CD4-positive, CD25-positive, alpha-beta regulatory T cell (primary cell): ENCODE results near the gene TMED6. TPM values are rescaled to one million over a fixed set of nuclear protein-coding genes. Genes with fewer than 3 reads are reported as not detected.

Experiments
- polyA plus RNA-seq, 4 donors: library from polyadenylated mRNA; unstranded; fragments of 300-500 nt; fragmentation: Illumina TruSeq; gene quantifications; one replicate each; pipeline ENCODE4 v1.2.3, GENCODE V29; 2021
- total RNA-seq: library from RNA; stranded (reverse); gene quantifications from one replicate; pipeline ENCODE4 v1.2.3, GENCODE V29; 2022

Gene TMED6
- total and polyA plus RNA-seq, 5 donors from 2014 or later: 0.20 to 1.8 (median 0.26) TPM; not detected in 2

Other genes with a start within 250 kb of the TMED6 start
- 3.0 TPM for gene HAS3, start 246.1 kb downstream of the TMED6 start, total RNA-seq
- gene HAS3, start 246.1 kb downstream of the TMED6 start, polyA plus RNA-seq: under 1 TPM in 3 of 4 donors, not detected in 1; 0.07 to 0.36 (median 0.09) TPM
- 79.4 TPM for gene CHTF8, start 219.2 kb downstream of the TMED6 start, total RNA-seq
- 100 to 1,000 TPM; 210 to 227 (median 218) TPM for gene CHTF8, start 219.2 kb downstream of the TMED6 start, polyA plus RNA-seq
- 44.4 TPM for gene UTP4, start 219.1 kb downstream of the TMED6 start, total RNA-seq
- gene UTP4, start 219.1 kb downstream of the TMED6 start, polyA plus RNA-seq: 10 to 100 TPM; 47.6 to 63.2 (median 51.1) TPM
- 25.9 TPM for gene SNTB2, start 164.6 kb downstream of the TMED6 start, total RNA-seq
- gene SNTB2, start 164.6 kb downstream of the TMED6 start, polyA plus RNA-seq: 10 to 100 TPM in 1 of 4 donors, 1 to 10 TPM in 3; 5.9 to 17.4 (median 7.7) TPM
- gene VPS4A, start 40.4 kb downstream of the TMED6 start, total RNA-seq: 48.0 TPM
- gene VPS4A, start 40.4 kb downstream of the TMED6 start, polyA plus RNA-seq: 10 to 100 TPM; 26.8 to 35.2 (median 34.4) TPM
- 4.9 TPM for gene PDF, start 21.2 kb downstream of the TMED6 start, total RNA-seq
- gene PDF, start 21.2 kb downstream of the TMED6 start, polyA plus RNA-seq: 10 to 100 TPM in 2 of 4 donors, 1 to 10 TPM in 2; 8.7 to 15.7 (median 10.0) TPM
- gene COG8, start 12.2 kb downstream of the TMED6 start, total RNA-seq: 23.2 TPM
- gene COG8, start 12.2 kb downstream of the TMED6 start, polyA plus RNA-seq: 10 to 100 TPM; 34.0 to 39.0 (median 36.8) TPM
- 31.4 TPM for gene NIP7, start 12.0 kb downstream of the TMED6 start, total RNA-seq
- gene NIP7, start 12.0 kb downstream of the TMED6 start, polyA plus RNA-seq: 10 to 100 TPM; 22.2 to 30.6 (median 23.7) TPM
- 36.8 TPM for gene TERF2, start 34.2 kb upstream of the TMED6 start, total RNA-seq
- gene TERF2, start 34.2 kb upstream of the TMED6 start, polyA plus RNA-seq: 10 to 100 TPM; 23.7 to 28.0 (median 27.8) TPM
- 52.7 TPM for gene CYB5B, start 72.8 kb upstream of the TMED6 start, total RNA-seq
- gene CYB5B, start 72.8 kb upstream of the TMED6 start, polyA plus RNA-seq: 100 to 1,000 TPM; 166 to 213 (median 190) TPM
- gene NFAT5, start 214.2 kb upstream of the TMED6 start, total RNA-seq: 57.6 TPM
- 10 to 100 TPM in 2 of 4 donors, 1 to 10 TPM in 2; 7.0 to 12.0 (median 10.0) TPM for gene NFAT5, start 214.2 kb upstream of the TMED6 start, polyA plus RNA-seq